GM12873 (cell line): Measurements from ENCODE around the gene SLC23A3.

Source experiments
- CTCF ChIP-seq: IDR thresholded peaks from 2 replicates; pipeline ENCODE4 v1.5.1; 2012; ENCODE audit warnings: low read depth, mild to moderate bottlenecking, moderate library complexity, low read length, control low read depth; ENCODE audit not compliant: insufficient read depth; ENCODE audit errors: missing control alignments

Gene SLC23A3

GRCh38 chr2:219182331-219183150 lies 12.7 kb upstream of the SLC23A3 start:
- TF ChIP-seq CTCF: no peak

GRCh38 chr2:219181531-219181930 lies 11.7 kb upstream of the SLC23A3 start:
- no peak for TF ChIP-seq CTCF

GRCh38 chr2:219180961-219181360 lies 11.1 kb upstream of the SLC23A3 start:
- no peak for TF ChIP-seq CTCF

GRCh38 chr2:219179601-219180465 lies 10.0 kb upstream of the SLC23A3 start:
- no peak for TF ChIP-seq CTCF

GRCh38 chr2:219178377-219179175 lies 8.7 kb upstream of the SLC23A3 start:
- TF ChIP-seq CTCF: no peak

GRCh38 chr2:219177552-219178376 lies 7.9 kb upstream of the SLC23A3 start, which contains the start of gene RETREG2:
TSS of gene RETREG2 (plus strand) at chr2:219178275. CDS start at chr2:219178353, 78 bp downstream.
- TF ChIP-seq CTCF: peak; percentile 40
